ENCODE measurements around the gene ADGRV1. TPM values are rescaled to one million over a fixed set of nuclear protein-coding genes. Genes with fewer than 3 reads are reported as not detected.
"Not testable (repeated sequence)": the region's sequence is repeated elsewhere in the genome, so short reads cannot be mapped to it uniquely, and the experiment has no call there.

ADGRV1 gene
- total RNA-seq, 2 experiments from 2014 or later: not detected

- ChIA-PET CTCF (ENCODE audit: unreplicated experiment) (no interaction called here), POLR2A (no interaction called here)
- H3K79me2 ChIP-seq (ENCODE audit: insufficient read depth, low read depth, low read length): no peaks in the 10 kb centered on the region
- no TSS peak for BruUV-seq (replicated peaks)
- no peaks in the 10 kb centered on the region for H3K9me2 ChIP-seq (ENCODE audit: insufficient read depth, low read length)
- H3K4me3 ChIP-seq (ENCODE audit: low read depth, low read length, poor library complexity, severe bottlenecking): no peak overlapping the region
- no peak overlapping the region for H3K27ac ChIP-seq (ENCODE audit: low read depth, low read length, poor library complexity, severe bottlenecking)
- TF ChIP-seq CTCF (conservative IDR thresholded peaks at IDR 0.05; ENCODE audit: low read length): no peak
- no peak for TF ChIP-seq EZH2phosphoT487 (IDR thresholded peaks at IDR 0.05; ENCODE audit: borderline replicate concordance, low read depth, low read length)
- H4K20me1 ChIP-seq (ENCODE audit: insufficient read depth, low read length): no peaks in the 10 kb centered on the region
- H3K36me3 ChIP-seq (ENCODE audit: insufficient read depth, low read length): no peaks in the 10 kb centered on the region
- H3K9me3 ChIP-seq (ENCODE audit: low read length): no peaks in the 10 kb centered on the region
- no peak for DNase-seq (ENCODE audit: low spot score)
- intact Hi-C loops (cut with micrococcal nuclease; ENCODE audit: unreplicated experiment): no loop called here
- H3K4me2 ChIP-seq (ENCODE audit: low read length): no peak overlapping the region
- no peak overlapping the region for H2AFZ ChIP-seq (ENCODE audit: low read length)
- H3K4me1 ChIP-seq (ENCODE audit: insufficient read depth, low read length, poor library complexity, severe bottlenecking): no peaks in the 10 kb centered on the region
These were observed 17.1 kb downstream of the ADGRV1 start for GRCh38 chr5:90575712-90576111.

- DNase-seq (ENCODE audit: low spot score); H4K20me1 ChIP-seq (ENCODE audit: insufficient read depth, low read length); H3K27ac ChIP-seq (ENCODE audit: low read depth, low read length, poor library complexity, severe bottlenecking); H3K4me3 ChIP-seq (ENCODE audit: low read depth, low read length, poor library complexity, severe bottlenecking); H3K9me3 ChIP-seq (ENCODE audit: low read length); intact Hi-C loops (cut with micrococcal nuclease; ENCODE audit: unreplicated experiment); H3K4me2 ChIP-seq (ENCODE audit: low read length); BruUV-seq (replicated peaks); POLR2A ChIA-PET; H3K4me1 ChIP-seq (ENCODE audit: insufficient read depth, low read length, poor library complexity, severe bottlenecking); H3K79me2 ChIP-seq (ENCODE audit: insufficient read depth, low read depth, low read length); H2AFZ ChIP-seq (ENCODE audit: low read length); CTCF ChIA-PET (ENCODE audit: unreplicated experiment); H3K9me2 ChIP-seq (ENCODE audit: insufficient read depth, low read length); H3K36me3 ChIP-seq (ENCODE audit: insufficient read depth, low read length): not testable (repeated sequence)
These were observed 18.0 kb downstream of the ADGRV1 start for GRCh38 chr5:90576566-90576965.

GRCh38 chr5:90579905-90580304 lies 21.3 kb downstream of the ADGRV1 start:
- POLR2A ChIA-PET; H3K4me3 ChIP-seq (ENCODE audit: low read depth, low read length, poor library complexity, severe bottlenecking); H3K4me1 ChIP-seq (ENCODE audit: insufficient read depth, low read length, poor library complexity, severe bottlenecking); DNase-seq (ENCODE audit: low spot score); BruUV-seq (replicated peaks); CTCF ChIA-PET (ENCODE audit: unreplicated experiment); intact Hi-C loops (cut with micrococcal nuclease; ENCODE audit: unreplicated experiment); H3K4me2 ChIP-seq (ENCODE audit: low read length); H2AFZ ChIP-seq (ENCODE audit: low read length); H3K9me3 ChIP-seq (ENCODE audit: low read length); H3K36me3 ChIP-seq (ENCODE audit: insufficient read depth, low read length); H3K27ac ChIP-seq (ENCODE audit: low read depth, low read length, poor library complexity, severe bottlenecking); H3K9me2 ChIP-seq (ENCODE audit: insufficient read depth, low read length); H3K79me2 ChIP-seq (ENCODE audit: insufficient read depth, low read depth, low read length); H4K20me1 ChIP-seq (ENCODE audit: insufficient read depth, low read length): not testable (repeated sequence)

- intact Hi-C loops (cut with micrococcal nuclease; ENCODE audit: unreplicated experiment): no loop called here
- H3K4me1 ChIP-seq (ENCODE audit: insufficient read depth, low read length, poor library complexity, severe bottlenecking): no peaks in the 10 kb centered on the region
- no peak overlapping the region for H3K4me3 ChIP-seq (ENCODE audit: low read depth, low read length, poor library complexity, severe bottlenecking)
- no peaks in the 10 kb centered on the region for H3K36me3 ChIP-seq (ENCODE audit: insufficient read depth, low read length)
- H3K9me3 ChIP-seq (ENCODE audit: low read length): no peaks in the 10 kb centered on the region
- no peak overlapping the region for H2AFZ ChIP-seq (ENCODE audit: low read length)
- H4K20me1 ChIP-seq (ENCODE audit: insufficient read depth, low read length): no peaks in the 10 kb centered on the region
- BruUV-seq (replicated peaks): no TSS peak
- no peaks in the 10 kb centered on the region for H3K79me2 ChIP-seq (ENCODE audit: insufficient read depth, low read depth, low read length)
- ChIA-PET CTCF (ENCODE audit: unreplicated experiment) (no interaction called here), POLR2A (interaction anchor here (0.6 to 1.0 kb wide), 3 partner anchors 11 to 1278 kb away, joined by 3 to 4 read pairs (median 4); no protein-coding TSS in a partner anchor)
- TF ChIP-seq EZH2phosphoT487 (IDR thresholded peaks at IDR 0.05; ENCODE audit: borderline replicate concordance, low read depth, low read length) (no peak), CTCF (conservative IDR thresholded peaks at IDR 0.05; ENCODE audit: low read length) (no peak)
- no peaks in the 10 kb centered on the region for H3K9me2 ChIP-seq (ENCODE audit: insufficient read depth, low read length)
- no peak overlapping the region for H3K4me2 ChIP-seq (ENCODE audit: low read length)
- DNase-seq (ENCODE audit: low spot score): no peak
- H3K27ac ChIP-seq (ENCODE audit: low read depth, low read length, poor library complexity, severe bottlenecking): no peak overlapping the region
These were observed 23.4 kb downstream of the ADGRV1 start for GRCh38 chr5:90581956-90582355.
